GM21447 (cell line): ENCODE data around the gene NUP37.
"Not testable (repeated sequence)": the region's sequence is repeated elsewhere in the genome, so short reads cannot be mapped to it uniquely, and the experiment has no call there.

Source experiments
- ATAC-seq: cut with Tn5 transposase; IDR thresholded peaks from one replicate; pipeline ENCODE4 v1.9.1; 2021; ENCODE audit not compliant: unreplicated experiment

The NUP37 gene

GRCh38 chr12:102119674-102120563 lies at the start of gene NUP37, which contains the start of gene PARPBP:
TSS of gene NUP37 (minus strand) at chr12:102120114. CDS start at chr12:102118518, 1,596 bp downstream.
TSS of gene PARPBP (plus strand) at chr12:102120183. CDS start at chr12:102123889, 3,706 bp downstream.
- peak; percentile 94 for ATAC-seq

DNA sequence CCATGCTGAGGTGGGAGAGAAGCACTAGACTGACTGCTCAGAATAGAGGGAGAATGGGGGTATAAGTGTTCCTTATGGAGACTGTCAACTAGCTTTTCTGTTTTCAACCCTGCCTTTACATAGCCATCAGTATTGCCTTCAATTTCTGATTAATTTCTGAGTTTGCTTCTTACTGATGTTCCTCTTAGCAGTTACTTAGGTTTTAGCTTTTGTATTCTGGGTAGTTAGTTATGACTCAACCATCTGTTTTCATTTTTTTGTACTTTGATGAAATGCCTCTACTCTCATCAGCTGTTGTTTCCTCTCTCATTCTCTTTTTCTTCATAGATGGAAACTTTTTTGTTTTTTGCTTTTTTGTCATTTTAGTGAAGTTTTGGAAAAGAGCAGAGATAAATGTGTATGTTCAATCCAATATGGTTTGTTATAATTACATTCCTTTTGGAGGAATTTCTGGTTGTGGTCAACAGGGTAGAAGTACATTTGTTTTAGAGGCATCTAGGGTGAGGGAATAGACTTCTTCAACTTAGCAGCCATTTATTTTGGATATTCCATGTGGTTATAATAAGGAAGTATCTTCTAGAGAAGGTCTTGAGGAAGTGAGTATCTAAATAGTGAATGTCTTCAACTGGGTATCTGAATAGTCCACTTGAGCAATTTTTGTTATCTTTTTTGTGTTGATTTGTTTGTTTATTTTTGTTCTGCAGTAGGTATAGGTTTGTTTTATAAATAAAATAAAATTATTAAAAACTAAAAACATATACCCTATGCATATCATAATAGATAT lies 48.1 kb upstream of the NUP37 start:
- peak; percentile 57 for ATAC-seq

GRCh38 chr12:102163383-102163782 lies 43.5 kb upstream of the NUP37 start:
- no peak for ATAC-seq

- ATAC-seq, result not testable (repeated sequence)
Measured at GRCh38 chr12:102155206-102155605, 35.3 kb upstream of the NUP37 start.

DNA sequence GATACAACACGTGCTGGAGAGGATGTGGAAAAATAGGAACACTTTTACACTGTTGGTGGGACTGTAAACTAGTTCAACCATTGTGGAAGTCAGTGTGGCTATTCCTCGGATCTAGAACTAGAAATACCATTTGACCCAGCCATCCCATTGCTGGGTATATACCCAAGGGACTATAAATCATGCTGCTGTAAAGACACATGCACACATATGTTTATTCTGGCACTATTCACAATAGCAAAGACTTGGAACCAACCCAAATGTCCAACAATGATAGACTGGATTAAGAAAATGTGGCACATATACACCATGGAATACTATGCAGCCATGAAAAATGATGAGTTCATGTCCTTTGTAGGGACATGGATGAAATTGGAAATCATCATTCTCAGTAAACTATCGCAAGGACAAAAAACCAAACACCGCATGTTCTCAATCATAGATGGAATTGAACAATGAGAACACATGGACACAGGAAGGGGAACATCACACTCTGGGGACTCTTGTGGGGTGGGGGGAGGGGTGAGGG lies 27.2 kb upstream of the NUP37 start:
- ATAC-seq, result not testable (repeated sequence)

GRCh38 chr12:102144221-102144620 lies 24.3 kb upstream of the NUP37 start:
- ATAC-seq, result no peak

DNA sequence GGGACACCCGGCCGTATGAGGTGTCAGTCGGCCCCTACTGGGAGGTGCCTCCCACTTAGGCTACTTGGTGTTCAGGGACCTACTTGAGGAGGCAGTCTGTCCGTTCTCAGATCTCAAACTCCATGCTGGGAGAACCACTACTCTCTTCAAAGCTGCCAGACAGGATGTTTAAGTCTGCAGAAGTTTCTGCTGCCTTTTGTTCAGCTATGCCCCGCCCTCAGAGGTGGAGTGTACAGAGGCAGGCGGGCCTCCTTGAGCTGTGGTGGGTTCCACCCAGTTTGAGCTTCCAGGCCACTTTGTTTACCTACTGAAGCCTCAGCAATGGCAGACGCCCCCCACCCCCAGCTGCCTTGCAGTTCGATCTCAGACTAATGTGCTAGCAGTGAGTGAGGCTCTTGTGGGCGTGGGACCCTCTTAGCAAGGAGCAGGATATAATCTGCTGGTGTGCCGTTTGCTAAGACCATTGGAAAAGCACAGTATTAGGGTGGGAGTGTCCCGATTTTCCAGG lies 23.0 kb upstream of the NUP37 start:
- not testable (repeated sequence) for ATAC-seq

DNA sequence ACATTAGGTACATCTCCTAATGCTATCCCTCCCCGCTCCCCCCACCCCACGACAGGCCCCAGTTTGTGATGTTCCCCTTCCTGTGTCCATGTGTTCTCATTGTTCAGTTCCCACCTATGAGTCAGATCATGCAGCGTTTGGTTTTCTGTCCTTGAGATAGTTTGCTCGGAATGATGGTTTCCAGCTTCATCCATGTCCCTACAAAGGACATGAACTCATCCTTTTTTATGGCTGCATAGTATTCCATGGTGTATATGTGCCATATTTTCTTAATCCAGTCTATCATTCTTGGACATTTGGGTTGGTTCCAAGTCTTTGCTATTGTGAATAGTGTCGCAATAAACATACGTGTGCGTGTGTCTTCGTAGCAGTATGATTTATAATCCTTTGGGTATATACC lies 17.7 kb upstream of the NUP37 start:
- not testable (repeated sequence) for ATAC-seq

DNA sequence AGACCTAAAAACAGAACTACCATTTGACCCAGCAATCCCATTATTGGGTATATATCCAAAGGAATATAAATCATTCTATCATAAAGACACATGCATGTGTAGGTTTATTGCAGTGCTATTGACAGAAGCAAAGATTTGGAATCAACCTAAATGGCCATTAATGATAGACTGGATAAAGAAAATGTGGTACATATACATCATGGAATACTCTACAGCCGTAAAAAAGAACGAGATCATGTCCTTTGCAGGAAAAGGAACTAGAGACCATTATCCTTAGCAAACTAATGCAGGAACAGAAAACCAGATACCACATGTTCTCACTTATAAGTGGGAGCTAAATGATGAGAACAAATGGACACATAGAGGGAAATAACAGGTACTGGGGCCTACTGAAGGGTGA lies 11.5 kb upstream of the NUP37 start:
- not testable (repeated sequence) for ATAC-seq

DNA sequence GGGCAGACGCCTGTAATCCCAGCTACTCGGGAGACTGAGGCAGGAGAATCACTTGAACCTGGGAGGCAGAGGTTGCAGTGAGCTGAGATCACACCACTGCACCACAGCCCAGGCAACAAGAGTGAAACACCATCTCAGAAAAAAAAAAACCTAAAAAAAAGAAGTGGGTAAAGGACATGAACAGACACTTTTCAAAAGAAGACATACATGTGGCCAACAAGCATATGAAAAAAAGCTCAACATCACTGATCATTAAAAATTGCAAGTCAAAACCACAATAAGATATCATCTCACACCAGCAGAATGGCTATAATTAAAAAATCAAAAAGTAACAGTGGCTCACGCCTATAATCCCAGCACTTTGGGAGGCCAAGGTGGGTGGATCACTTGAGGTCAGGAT lies 10.8 kb upstream of the NUP37 start:
- not testable (repeated sequence) for ATAC-seq

- ATAC-seq, result not testable (repeated sequence)
Measured at GRCh38 chr12:102121328-102121727, 1.4 kb upstream of the NUP37 start.

- no peak for ATAC-seq
Measured at GRCh38 chr12:102120886-102121285, 972 bp upstream of the NUP37 start.

DNA sequence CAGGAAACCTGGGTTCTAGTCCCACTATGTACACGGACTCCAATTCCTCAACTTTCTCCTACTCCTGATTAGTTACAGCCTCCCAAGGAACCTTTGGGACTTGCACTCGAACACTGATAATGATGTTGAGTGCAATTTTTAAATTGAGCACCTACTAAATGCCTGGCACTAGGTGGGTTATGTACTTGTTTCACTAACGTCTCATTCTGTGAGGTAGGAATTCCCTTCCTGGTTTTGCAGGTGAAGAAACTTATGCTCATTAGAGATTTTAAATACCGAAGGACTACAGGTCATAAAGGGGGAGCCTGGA lies 605 bp upstream of the NUP37 start:
- no peak for ATAC-seq

- ATAC-seq, result no peak
Measured at GRCh38 chr12:102118874-102119273, 1.0 kb downstream of the NUP37 start.

GRCh38 chr12:102116392-102116791 lies 3.5 kb downstream of the NUP37 start:
- no peak for ATAC-seq

DNA sequence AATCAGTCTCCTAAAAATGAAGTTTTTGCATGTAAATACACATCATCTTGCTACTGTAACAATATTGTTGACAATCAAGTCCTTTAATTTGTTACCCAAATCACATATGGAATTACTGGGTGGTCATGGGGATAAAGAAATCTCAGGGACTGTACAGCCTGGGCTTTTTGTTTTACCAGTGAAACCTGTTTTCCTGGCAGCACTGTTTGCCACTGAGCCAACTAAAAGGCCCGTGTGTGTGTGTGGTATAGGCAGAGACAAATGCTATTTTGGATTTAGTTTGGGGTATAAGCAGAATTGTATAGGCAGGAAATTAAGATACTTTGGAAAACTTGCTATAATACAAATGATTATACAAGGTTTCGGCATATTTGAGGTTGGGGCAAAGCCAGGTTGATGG lies 5.7 kb downstream of the NUP37 start:
- ATAC-seq, result no peak

DNA sequence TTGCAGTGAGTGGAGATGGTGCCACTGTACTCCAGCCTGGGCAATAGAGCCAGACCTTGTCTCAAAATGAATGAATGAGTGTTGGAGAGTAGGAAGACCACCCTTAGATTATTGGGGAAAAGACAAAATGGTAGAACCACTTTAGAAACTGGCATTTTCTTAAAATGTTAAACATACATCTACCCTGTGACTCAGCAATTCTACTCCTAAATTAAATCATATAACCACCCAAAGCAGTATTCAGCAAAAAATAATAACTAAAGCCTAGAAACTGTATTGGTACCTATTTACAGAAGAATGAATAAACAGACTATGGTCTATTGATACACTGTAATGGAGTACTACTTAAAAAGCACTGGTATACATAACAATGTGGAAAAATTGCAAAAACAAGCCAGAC lies 9.1 kb downstream of the NUP37 start:
- ATAC-seq, result no peak

GRCh38 chr12:102107970-102108369 lies 11.9 kb downstream of the NUP37 start:
- no peak for ATAC-seq

DNA sequence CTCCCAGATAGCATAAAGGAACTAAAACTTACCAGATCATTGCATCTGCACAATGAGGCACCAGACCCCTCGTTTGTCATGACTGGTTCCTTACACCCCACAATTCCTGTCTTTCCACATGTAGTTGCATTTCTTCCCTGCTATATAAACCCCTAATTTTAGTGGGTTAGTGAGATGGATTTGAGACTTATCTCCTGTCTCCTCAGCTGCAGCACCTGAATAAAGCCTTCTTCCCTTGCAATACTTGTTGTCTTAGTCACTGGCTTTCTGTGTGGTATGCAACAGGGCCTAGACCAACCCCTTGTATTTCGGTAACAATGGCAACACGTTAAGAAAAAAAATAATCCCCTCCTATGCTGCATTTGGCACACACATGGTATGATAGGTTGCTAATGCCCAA lies 13.0 kb downstream of the NUP37 start:
- no peak for ATAC-seq

GRCh38 chr12:102096855-102097254 lies 23.1 kb downstream of the NUP37 start:
- ATAC-seq, result no peak

DNA sequence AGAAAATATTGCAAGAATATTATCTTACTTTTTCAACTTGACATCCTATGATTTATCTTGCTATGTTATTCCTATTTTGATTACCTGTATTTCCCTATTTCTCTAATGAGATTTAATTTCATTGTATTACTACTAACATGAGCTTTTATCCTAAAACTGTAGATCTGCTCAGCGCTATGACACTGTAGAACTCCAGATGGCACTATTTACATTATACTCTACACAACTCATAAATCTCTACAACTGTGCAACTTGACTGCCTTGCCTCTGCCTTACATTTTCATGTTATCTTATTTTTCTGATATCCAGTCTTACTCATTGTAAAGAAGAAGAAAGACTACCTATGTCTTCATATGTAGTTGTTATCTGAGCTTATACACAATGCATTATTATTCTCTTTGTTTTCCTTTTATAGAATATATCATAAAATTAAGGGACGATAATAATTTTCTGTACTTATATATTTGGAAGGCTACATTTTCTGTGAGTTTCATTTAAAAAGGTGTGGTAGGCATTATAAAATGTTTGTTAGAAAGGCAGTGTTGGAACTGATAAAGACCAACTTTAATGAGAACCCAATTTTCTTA lies 24.1 kb downstream of the NUP37 start:
- ATAC-seq, result no peak
